ENCODE measurements around the gene FMNL3.

Gene FMNL3

DNA sequence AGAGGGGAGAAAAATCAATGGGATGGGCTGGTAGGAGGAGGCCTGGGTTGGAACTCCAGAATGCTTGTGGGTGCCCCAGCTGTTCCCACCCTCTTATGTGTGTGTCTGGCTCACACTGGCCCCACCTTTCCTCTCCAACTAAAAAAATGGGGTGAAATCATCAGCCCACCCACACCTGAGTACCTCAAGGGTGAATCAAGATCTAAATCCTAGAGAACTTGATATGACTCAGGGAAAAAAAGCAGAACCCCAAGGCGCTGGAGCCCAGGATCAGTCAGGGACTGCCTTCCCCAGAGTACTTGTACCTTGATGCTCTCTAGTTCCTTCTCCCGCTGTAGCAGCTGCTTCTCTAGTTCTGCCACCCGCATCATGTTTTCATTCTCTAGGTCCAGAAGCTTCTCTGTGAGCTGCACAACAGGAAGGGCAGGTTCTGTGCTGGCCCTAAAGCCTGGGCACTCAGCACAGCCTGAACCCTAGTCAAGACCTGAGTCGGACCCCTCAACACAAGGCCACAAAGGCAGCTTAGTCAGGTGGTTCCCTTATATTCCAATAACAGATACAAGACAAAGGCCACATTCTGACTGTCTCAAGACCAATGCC, 54.2 kb downstream of the FMNL3 start:
- DNase-seq (ENCODE audit: extremely low spot score) = no peak
- ChIA-PET POLR2A (interaction anchor here (0.9 kb wide), 1 partner anchor 51 kb away, joined by 3 read pairs; no protein-coding TSS in a partner anchor), CTCF (interaction anchor here (0.9 kb wide), 1 partner anchor 88 kb away, joined by 6 read pairs; the partner anchor contains the start of gene TMBIM6)
- TF ChIP-seq BHLHE40 (IDR thresholded peaks at IDR 0.05; ENCODE audit: borderline replicate concordance) (no peak), TARDBP (IDR thresholded peaks at IDR 0.05) (no peak), FOXK2 (IDR thresholded peaks at IDR 0.05) (no peak), ZNF384 (IDR thresholded peaks at IDR 0.05) (no peak)

DNA sequence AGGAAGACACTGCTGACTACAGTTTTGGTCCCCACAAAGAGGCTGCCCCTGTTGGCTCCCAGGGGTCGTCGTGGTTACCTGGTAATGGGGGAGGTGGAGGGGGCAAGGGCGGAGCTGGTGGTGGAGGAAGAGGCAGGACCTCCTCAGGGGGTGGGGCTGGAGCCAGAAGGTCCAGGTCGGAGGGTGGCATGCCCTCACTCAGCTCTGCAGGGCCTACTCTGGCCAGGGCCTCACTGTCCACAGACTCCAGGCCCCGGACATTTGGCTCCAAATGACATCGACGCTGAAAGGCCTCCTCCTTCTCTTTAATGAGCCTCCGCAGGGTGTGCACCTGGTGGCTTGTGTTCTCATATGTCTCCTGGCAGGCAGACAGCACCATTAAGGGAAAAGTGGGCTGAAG, 55.4 kb downstream of the FMNL3 start:
- TF ChIP-seq PKNOX1 (IDR thresholded peaks at IDR 0.05) = no peak
- no peak for TF ChIP-seq FOXA1 (IDR thresholded peaks at IDR 0.05)
- no peak for TF ChIP-seq BHLHE40 (IDR thresholded peaks at IDR 0.05; ENCODE audit: borderline replicate concordance)
- TF ChIP-seq TARDBP (IDR thresholded peaks at IDR 0.05) = no peak
- no peak for TF ChIP-seq LEF1 (IDR thresholded peaks at IDR 0.05; ENCODE audit: borderline replicate concordance)
- TF ChIP-seq NFRKB (IDR thresholded peaks at IDR 0.05) = no peak
- no peak for TF ChIP-seq FOXK2 (IDR thresholded peaks at IDR 0.05)
- no peak for TF ChIP-seq SP1 (IDR thresholded peaks at IDR 0.05)
- TF ChIP-seq ARNT (IDR thresholded peaks at IDR 0.05) = no peak
- no peak for TF ChIP-seq FOXM1 (IDR thresholded peaks at IDR 0.05; ENCODE audit: borderline replicate concordance)
- POLR2A ChIA-PET = interaction anchor here (0.9 kb wide), 1 partner anchor 89 kb away, joined by 3 read pairs; the partner anchor contains the start of gene TMBIM6
- CTCF ChIA-PET = interaction anchor here (0.9 kb wide), 1 partner anchor 89 kb away, joined by 6 read pairs; the partner anchor contains the start of gene TMBIM6

DNA sequence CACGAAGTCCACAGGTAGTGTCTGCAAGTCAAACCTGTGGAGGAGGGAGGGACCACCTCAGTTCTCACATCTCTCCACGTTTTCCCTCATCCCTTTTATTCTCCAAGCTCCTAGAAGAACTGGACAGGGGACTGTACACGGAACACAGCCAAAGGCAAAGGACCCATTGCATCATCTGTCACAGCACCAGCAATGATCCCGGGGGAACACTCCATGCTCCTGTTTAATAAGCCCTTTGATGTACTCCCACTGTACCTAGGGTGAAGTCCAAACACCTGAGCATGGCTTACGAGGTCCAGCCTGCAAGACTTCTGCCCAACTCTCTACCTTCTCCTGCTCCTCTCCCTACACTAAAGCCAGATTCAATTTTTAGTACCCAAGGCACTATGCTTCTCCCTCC, 57.3 kb downstream of the FMNL3 start:
- ChIA-PET CTCF (interaction anchor here (0.6 kb wide), 1 partner anchor 91 kb away, joined by 5 read pairs; the partner anchor contains the start of gene TMBIM6), POLR2A (interaction anchor here (1.0 kb wide), 1 partner anchor 91 kb away, joined by 3 read pairs; no protein-coding TSS in a partner anchor)
- TF ChIP-seq HDGF (IDR thresholded peaks at IDR 0.05; ENCODE audit: borderline replicate concordance) = no peak
- no peak for DNase-seq (ENCODE audit: extremely low spot score)

More for the DNA sequence above, 55.4 kb downstream of the FMNL3 start:
- no peak for DNase-seq (ENCODE audit: extremely low spot score)

DNA sequence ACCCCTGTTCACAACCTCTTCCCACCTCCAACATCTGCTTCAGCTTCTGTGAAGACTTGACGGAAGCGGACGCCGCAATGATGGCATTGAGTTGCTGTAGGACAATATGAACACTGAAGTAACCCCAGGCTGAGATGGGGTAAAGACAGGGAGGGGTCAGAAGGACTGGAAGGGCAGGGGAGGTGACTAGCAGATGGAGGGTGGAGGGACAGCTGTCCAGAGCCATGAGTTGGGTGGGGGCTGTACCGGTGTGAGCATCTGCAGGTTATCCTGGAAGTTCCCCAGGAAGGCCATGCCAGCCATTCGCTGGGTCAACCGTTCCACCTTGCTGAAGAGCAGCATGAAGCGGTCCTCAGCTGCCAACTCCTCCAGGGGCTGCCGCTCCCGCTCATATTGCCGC, 57.8 kb downstream of the FMNL3 start:
- no peak for DNase-seq (ENCODE audit: extremely low spot score)
- CTCF ChIA-PET = no interaction called here
- no peak for TF ChIP-seq ZNF384 (IDR thresholded peaks at IDR 0.05)
- no peak for TF ChIP-seq ELF4 (IDR thresholded peaks at IDR 0.05)
- TF ChIP-seq SUZ12 (IDR thresholded peaks at IDR 0.05) = no peak
- TF ChIP-seq CTBP1 (IDR thresholded peaks at IDR 0.05; ENCODE audit: borderline replicate concordance) = no peak
- no peak for TF ChIP-seq NFRKB (IDR thresholded peaks at IDR 0.05)
- no peak for TF ChIP-seq L3MBTL2 (conservative IDR thresholded peaks at IDR 0.05)
- TF ChIP-seq SP1 (IDR thresholded peaks at IDR 0.05) = no peak
- no peak for TF ChIP-seq LEF1 (IDR thresholded peaks at IDR 0.05; ENCODE audit: borderline replicate concordance)
- no peak for TF ChIP-seq PKNOX1 (IDR thresholded peaks at IDR 0.05)
- TF ChIP-seq TARDBP (IDR thresholded peaks at IDR 0.05) = no peak
- no peak for TF ChIP-seq FOXA1 (IDR thresholded peaks at IDR 0.05)
- TF ChIP-seq FOXK2 (IDR thresholded peaks at IDR 0.05) = no peak
- no peak for TF ChIP-seq HDGF (IDR thresholded peaks at IDR 0.05; ENCODE audit: borderline replicate concordance)
- TF ChIP-seq BHLHE40 (IDR thresholded peaks at IDR 0.05; ENCODE audit: borderline replicate concordance) = no peak
- POLR2A ChIA-PET = interaction anchor here (2.0 kb wide), 1 partner anchor 54 kb away, joined by 5 read pairs; no protein-coding TSS in a partner anchor

DNA sequence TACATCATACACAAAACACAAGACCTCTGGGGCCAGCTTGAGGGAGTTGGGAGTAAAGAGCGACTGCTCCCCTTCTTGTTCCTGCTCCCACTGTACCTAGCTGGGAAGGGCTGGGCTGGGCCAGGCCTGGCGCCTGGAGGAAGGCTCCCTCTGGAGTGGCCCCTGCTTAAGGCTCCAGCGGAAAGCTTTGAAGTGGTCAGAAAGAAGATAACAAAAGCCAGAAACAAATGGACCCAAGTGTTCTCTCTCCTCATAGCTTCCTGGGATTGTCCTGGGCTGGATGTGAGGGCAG, 58.5 kb downstream of the FMNL3 start:
- DNase-seq (ENCODE audit: extremely low spot score) = no peak
- POLR2A ChIA-PET = interaction anchor here (2.0 kb wide), 2 partner anchors 55 to 93 kb away, joined by 5 to 13 read pairs; partner anchors contain the start of gene TMBIM6
- no peak for TF ChIP-seq FOXM1 (IDR thresholded peaks at IDR 0.05; ENCODE audit: borderline replicate concordance)
- no peak for TF ChIP-seq FOXK2 (IDR thresholded peaks at IDR 0.05)
- no peak for TF ChIP-seq HDGF (IDR thresholded peaks at IDR 0.05; ENCODE audit: borderline replicate concordance)
- TF ChIP-seq ZNF384 (IDR thresholded peaks at IDR 0.05) = no peak
- TF ChIP-seq CTBP1 (IDR thresholded peaks at IDR 0.05; ENCODE audit: borderline replicate concordance) = no peak
- no peak for TF ChIP-seq ELF4 (IDR thresholded peaks at IDR 0.05)
- no peak for TF ChIP-seq TARDBP (IDR thresholded peaks at IDR 0.05)
- TF ChIP-seq SP1 (IDR thresholded peaks at IDR 0.05) = no peak
- TF ChIP-seq LEF1 (IDR thresholded peaks at IDR 0.05; ENCODE audit: borderline replicate concordance) = no peak
- TF ChIP-seq ARNT (IDR thresholded peaks at IDR 0.05) = no peak
- no peak for TF ChIP-seq NFRKB (IDR thresholded peaks at IDR 0.05)
- TF ChIP-seq L3MBTL2 (conservative IDR thresholded peaks at IDR 0.05) = no peak
- no peak for TF ChIP-seq PKNOX1 (IDR thresholded peaks at IDR 0.05)
- TF ChIP-seq FOXA1 (IDR thresholded peaks at IDR 0.05) = no peak
- no peak for TF ChIP-seq SUZ12 (IDR thresholded peaks at IDR 0.05)
- no peak for TF ChIP-seq BHLHE40 (IDR thresholded peaks at IDR 0.05; ENCODE audit: borderline replicate concordance)
- CTCF ChIA-PET = interaction anchor here (0.9 to 1.0 kb wide), 2 partner anchors 9 to 59 kb away, joined by 3 to 5 read pairs; no protein-coding TSS in a partner anchor
